SJSA1 (cell line): Measurements from ENCODE around the gene ANXA3. TPM values are rescaled to one million over a fixed set of nuclear protein-coding genes. Genes with fewer than 3 reads are reported as not detected.

Experiments used
- DNase-seq, 2 experiments: peaks; one replicate each; pipeline ENCODE4 v3.0.0-alpha.2; 2015 to 2020; ENCODE audit warnings: low spot score in 2 of 2, low read depth in 1 of 2
- H3K27ac ChIP-seq: fragments of 250-450 bp; sonication (Bioruptor Pico); 2 replicates; pipeline ENCODE4 v1.5.1; 2020; ENCODE audit warnings: mild to moderate bottlenecking, moderate library complexity
- H3K27me3 ChIP-seq: fragments of 250-450 bp; sonication (Bioruptor Pico); replicated peaks from 2 replicates; pipeline ENCODE4 v1.5.1; 2020; ENCODE audit warnings: mild to moderate bottlenecking, moderate library complexity
- H3K36me3 ChIP-seq: fragments of 250-450 bp; sonication (Bioruptor Pico); 2 replicates; pipeline ENCODE4 v1.5.1; 2020; ENCODE audit warnings: mild to moderate bottlenecking
- H3K4me1 ChIP-seq: fragments of 250-450 bp; sonication (Bioruptor Pico); replicated peaks from 2 replicates; pipeline ENCODE4 v1.6.1; 2021; ENCODE audit warnings: mild to moderate bottlenecking
- H3K4me3 ChIP-seq: fragments of 250-450 bp; sonication (Bioruptor Pico); 2 replicates; pipeline ENCODE4 v1.5.1; 2020; ENCODE audit warnings: mild to moderate bottlenecking
- H3K9me3 ChIP-seq: fragments of 250-450 bp; sonication (Bioruptor Pico); replicated peaks from 2 replicates; pipeline ENCODE4 v1.5.1; 2020; ENCODE audit warnings: mild to moderate bottlenecking
- total RNA-seq: library from RNA; depleted of rRNA; stranded (reverse); fragments of >200 nt; shearing (Covaris generic); gene quantifications from 2 replicates; pipeline ENCODE4 v1.2.3, GENCODE V29; 2014

Gene ANXA3
- total RNA-seq, 1 experiment from 2014 or later = 87.5 TPM

GRCh38 chr4:78552389-78553042 is 946 bp downstream of the ANXA3 start:
- peak overlapping the region; percentile 69 for H3K4me3 ChIP-seq
- peak in 1 of 2 experiments; percentile 55 for DNase-seq
- H3K4me1 ChIP-seq = peaks cover 41% of the 10 kb centered on the region

GRCh38 chr4:78553043-78553396 is 1.4 kb downstream of the ANXA3 start:
- H3K27me3 ChIP-seq = no peaks in the 10 kb centered on the region
- peak overlapping the region; percentile 69 for H3K4me3 ChIP-seq
- no peaks in the 10 kb centered on the region for H3K9me3 ChIP-seq
- peak overlapping the region; percentile 93 for H3K27ac ChIP-seq
- H3K4me1 ChIP-seq = peaks cover 46% of the 10 kb centered on the region
- DNase-seq = no peak
- peaks cover 25% of the 10 kb centered on the region for H3K36me3 ChIP-seq

More at GRCh38 chr4:78552389-78553042, 946 bp downstream of the ANXA3 start:
- Histone ChIP-seq H3K27me3 (no peaks in the 10 kb centered on the region), H3K9me3 (no peaks in the 10 kb centered on the region), H3K36me3 (peaks cover 25% of the 10 kb centered on the region), H3K27ac (peak overlapping the region; percentile 93)

DNA sequence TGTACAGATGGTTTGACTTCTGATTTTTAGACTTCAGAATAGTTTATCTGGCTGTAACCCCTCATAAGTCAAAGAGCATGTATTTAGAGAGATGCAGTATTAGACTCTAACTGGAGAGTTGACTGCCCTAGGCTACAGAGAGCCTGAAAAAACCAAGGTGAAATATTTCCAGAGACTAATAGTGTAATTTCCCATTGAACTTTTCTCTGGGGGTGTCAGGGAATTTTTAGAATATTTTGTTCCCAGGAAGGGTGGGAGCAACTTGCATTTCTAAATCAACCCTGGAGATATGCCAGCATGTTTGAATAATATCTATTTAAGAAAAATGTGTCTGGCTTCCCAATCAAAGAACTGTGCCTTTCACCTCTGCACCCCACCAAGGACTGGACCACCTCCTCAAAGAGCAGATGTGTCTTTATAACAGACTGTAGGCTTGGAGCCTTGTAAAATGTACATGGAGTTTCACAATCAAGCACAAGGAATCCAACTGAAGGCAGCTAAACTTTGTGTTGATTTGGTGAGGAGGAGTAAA is 2.0 kb downstream of the ANXA3 start:
- no peak for DNase-seq

GRCh38 chr4:78556665-78557064 is 5.1 kb downstream of the ANXA3 start:
- DNase-seq = no peak
- H3K4me3 ChIP-seq = no peak overlapping the region
- H3K4me1 ChIP-seq = peaks cover 68% of the 10 kb centered on the region
- no peak overlapping the region for H3K27ac ChIP-seq
- no peaks in the 10 kb centered on the region for H3K27me3 ChIP-seq
- peaks cover 39% of the 10 kb centered on the region for H3K36me3 ChIP-seq
- H3K9me3 ChIP-seq = no peaks in the 10 kb centered on the region

More for the DNA sequence above, 2.0 kb downstream of the ANXA3 start:
- H3K4me3 ChIP-seq = no peak overlapping the region
- no peaks in the 10 kb centered on the region for H3K27me3 ChIP-seq
- H3K9me3 ChIP-seq = no peaks in the 10 kb centered on the region
- peaks cover 52% of the 10 kb centered on the region for H3K4me1 ChIP-seq
- peaks cover 25% of the 10 kb centered on the region for H3K36me3 ChIP-seq
- H3K27ac ChIP-seq = peak overlapping the region; percentile 93; the same call in 1 of the 2 replicates

GRCh38 chr4:78557841-78558240 is 6.3 kb downstream of the ANXA3 start:
- no peak overlapping the region for H3K4me3 ChIP-seq
- no peaks in the 10 kb centered on the region for H3K27me3 ChIP-seq
- H3K27ac ChIP-seq = peak overlapping the region; percentile 47
- no peak for DNase-seq
- peaks cover 64% of the 10 kb centered on the region for H3K4me1 ChIP-seq
- peaks cover 36% of the 10 kb centered on the region for H3K36me3 ChIP-seq
- no peaks in the 10 kb centered on the region for H3K9me3 ChIP-seq

GRCh38 chr4:78558410-78558809 is 6.8 kb downstream of the ANXA3 start:
- H3K27ac ChIP-seq = peak overlapping the region; percentile 47; the same call in 1 of the 2 replicates
- H3K36me3 ChIP-seq = peaks cover 36% of the 10 kb centered on the region
- no peak overlapping the region for H3K4me3 ChIP-seq
- no peak for DNase-seq
- H3K27me3 ChIP-seq = no peaks in the 10 kb centered on the region
- peaks cover 59% of the 10 kb centered on the region for H3K4me1 ChIP-seq
- H3K9me3 ChIP-seq = no peaks in the 10 kb centered on the region

DNA sequence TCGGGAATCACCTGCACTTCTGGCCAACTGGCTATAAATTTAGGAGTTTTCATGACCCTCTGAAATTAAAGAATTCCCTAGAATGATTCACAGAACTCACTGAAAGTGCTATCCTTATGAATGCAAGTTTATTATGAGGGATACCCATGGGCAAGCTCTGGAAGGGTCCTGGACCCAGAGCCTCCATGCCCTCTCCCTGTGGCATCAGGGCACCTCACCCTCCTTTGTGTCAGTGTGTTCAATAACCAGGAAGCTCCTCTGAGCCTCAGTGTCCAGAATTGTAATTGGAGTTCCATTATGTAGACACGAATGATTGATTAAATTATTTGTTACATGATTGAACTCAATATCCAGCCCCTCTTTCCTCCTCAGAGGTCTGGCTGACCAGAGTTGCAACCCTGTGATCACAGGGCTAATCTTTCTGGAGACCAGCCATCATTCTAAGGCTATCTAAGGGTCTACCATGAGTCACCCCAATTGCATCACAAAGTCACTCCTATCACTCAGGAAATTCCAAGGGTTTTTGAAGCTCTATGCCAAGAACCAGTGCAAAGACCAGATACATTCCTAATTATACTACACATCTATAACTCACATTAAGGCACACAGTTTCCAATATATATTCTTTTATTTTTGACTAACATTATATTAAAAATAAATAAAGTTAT is 8.9 kb downstream of the ANXA3 start:
- Histone ChIP-seq H3K27me3 (no peaks in the 10 kb centered on the region), H3K27ac (peak overlapping the region; percentile 55), H3K36me3 (peaks cover 21% of the 10 kb centered on the region), H3K4me1 (peaks cover 64% of the 10 kb centered on the region), H3K9me3 (no peaks in the 10 kb centered on the region), H3K4me3 (no peak overlapping the region)
- DNase-seq = peak; percentile 55 to 64

- DNase-seq = no peak
- H3K4me1 ChIP-seq = peaks cover 74% of the 10 kb centered on the region
- no peak overlapping the region for H3K4me3 ChIP-seq
- H3K36me3 ChIP-seq = peaks cover 15% of the 10 kb centered on the region
- H3K27me3 ChIP-seq = no peaks in the 10 kb centered on the region
- H3K27ac ChIP-seq = peak overlapping the region; percentile 55
- no peaks in the 10 kb centered on the region for H3K9me3 ChIP-seq
These were observed 10.1 kb downstream of the ANXA3 start for GRCh38 chr4:78561677-78562076.

DNA sequence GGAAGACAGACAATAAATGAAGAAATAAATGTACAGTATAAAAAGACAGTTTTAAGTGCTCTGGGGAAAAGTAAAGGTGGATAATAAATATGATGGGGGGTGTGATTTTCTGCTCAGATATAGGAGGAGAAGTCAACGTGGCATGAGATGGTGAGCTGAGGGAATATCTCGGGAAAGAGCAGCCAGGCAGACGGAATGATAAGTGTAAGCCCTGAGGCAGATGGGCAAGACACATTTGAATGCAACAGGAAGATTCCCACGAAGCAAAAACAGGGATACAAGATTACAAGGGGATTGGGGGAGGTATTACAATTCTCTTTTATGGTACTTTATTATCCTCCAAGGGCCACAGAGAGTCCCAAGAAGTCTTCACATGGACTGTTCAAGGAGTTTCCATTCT is 11.1 kb downstream of the ANXA3 start:
- Histone ChIP-seq H3K4me1 (peaks cover 74% of the 10 kb centered on the region), H3K27ac (no peak overlapping the region)
- no peak for DNase-seq

GRCh38 chr4:78565971-78566372 is 14.4 kb downstream of the ANXA3 start:
- H3K27me3 ChIP-seq = no peaks in the 10 kb centered on the region
- peaks cover 20% of the 10 kb centered on the region for H3K36me3 ChIP-seq
- no peaks in the 10 kb centered on the region for H3K9me3 ChIP-seq
- peak overlapping the region; percentile 72 for H3K27ac ChIP-seq
- DNase-seq = peak; percentile 56 to 58
- H3K4me3 ChIP-seq = no peak overlapping the region
- peaks cover 75% of the 10 kb centered on the region for H3K4me1 ChIP-seq

More for the DNA sequence above, 11.1 kb downstream of the ANXA3 start:
- Histone ChIP-seq H3K27me3 (no peaks in the 10 kb centered on the region), H3K36me3 (peaks cover 15% of the 10 kb centered on the region), H3K4me3 (no peak overlapping the region), H3K9me3 (no peaks in the 10 kb centered on the region)

DNA sequence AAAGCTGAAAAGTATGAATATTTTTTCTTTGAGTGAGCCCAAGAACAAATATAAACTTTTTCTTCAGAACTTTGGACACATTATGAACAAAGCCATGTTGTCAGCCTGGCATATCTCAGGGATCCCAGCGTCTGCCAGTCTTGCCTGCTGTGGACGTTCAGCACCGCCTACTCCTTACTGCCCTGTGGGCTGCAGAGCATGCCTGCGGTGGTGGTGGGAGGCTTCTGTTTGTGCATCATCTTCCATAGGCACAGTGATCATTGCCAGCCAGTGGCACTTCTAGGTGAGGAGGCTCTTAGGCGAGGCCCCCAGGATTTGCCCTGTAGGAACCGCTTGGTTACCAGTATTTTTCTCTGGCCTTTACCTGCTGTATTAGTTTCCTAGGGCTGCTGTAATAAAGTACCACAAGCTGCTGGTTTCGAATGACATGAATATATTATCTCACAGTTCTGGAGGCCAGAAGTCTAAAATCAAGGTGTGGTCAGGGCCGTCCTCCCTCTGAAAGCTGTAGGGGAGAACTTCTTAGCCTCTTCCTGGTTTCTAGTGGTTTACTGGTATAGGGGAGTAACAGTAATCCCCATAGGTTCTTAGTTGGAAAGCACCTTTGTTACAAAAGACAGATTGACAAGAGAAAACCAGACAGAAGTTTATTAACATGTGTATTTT is 15.4 kb downstream of the ANXA3 start:
- no peak overlapping the region for H3K4me3 ChIP-seq
- DNase-seq = no peak
- H3K27ac ChIP-seq = peak overlapping the region; percentile 96

DNA sequence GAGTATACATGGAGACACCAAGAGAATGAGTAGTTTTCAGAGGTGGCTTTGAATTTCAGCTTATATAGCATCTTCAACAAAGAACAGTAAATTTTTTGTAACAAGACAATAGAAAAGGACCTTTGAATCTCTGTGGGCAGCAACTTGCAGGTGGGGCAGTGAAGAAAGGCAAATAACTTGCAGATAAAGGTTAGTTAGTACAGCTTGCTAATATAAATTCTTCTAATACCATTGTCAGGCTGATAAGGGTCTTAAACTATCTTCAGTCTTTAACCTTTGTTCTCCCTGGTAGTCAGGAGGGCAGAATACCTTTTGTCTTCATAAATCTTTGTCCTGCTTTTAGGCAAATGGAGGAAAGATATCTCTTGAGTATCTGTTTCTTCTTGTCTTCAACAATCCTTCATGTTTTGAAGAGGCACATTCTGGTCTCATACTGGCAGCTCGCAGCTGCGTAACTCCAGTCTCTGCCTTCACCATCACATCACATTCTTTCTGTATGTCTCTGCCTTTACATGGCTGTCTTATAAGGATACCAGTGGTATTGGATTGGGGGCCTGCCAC is 16.0 kb downstream of the ANXA3 start:
- H3K4me3 ChIP-seq = no peak overlapping the region
- peaks cover 60% of the 10 kb centered on the region for H3K4me1 ChIP-seq
- DNase-seq = no peak
- no peaks in the 10 kb centered on the region for H3K9me3 ChIP-seq
- peaks cover 15% of the 10 kb centered on the region for H3K36me3 ChIP-seq
- no peaks in the 10 kb centered on the region for H3K27me3 ChIP-seq
- peak overlapping the region; percentile 96 for H3K27ac ChIP-seq

More for the DNA sequence above, 15.4 kb downstream of the ANXA3 start:
- Histone ChIP-seq H3K9me3 (no peaks in the 10 kb centered on the region), H3K36me3 (peaks cover 15% of the 10 kb centered on the region), H3K4me1 (peaks cover 65% of the 10 kb centered on the region), H3K27me3 (no peaks in the 10 kb centered on the region)

DNA sequence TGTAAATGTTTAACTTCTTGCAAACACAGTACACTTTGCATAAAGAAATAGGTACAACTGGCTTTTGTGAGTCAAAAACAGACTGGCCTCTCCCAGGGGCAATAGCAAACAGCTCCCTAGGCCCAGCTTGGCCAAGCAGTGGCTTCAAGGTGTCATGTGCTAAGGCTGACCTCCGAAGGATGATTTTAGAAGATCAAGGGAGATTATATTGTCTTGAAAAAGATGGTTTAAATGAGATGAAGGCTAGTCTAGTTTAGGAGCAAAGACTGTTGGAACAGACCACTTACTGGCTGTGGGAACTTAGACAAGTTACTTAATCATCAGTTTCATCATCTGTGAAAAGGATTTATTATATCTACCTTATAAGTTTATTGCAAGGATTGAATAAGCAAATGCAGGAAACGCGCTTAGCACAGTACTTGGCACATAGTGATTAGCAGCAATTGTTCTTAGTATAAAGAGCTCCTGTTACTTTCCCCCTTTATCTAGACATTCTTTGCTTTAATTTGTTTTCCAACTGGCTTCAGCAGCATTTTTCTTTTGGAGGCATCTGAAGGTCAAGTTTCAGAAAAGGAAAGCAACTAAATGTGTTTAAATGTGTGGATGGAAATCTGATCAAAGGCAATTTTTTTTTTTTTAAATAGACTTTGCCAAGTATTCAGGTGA is 17.2 kb downstream of the ANXA3 start:
- Histone ChIP-seq H3K27me3 (no peaks in the 10 kb centered on the region), H3K27ac (peak overlapping the region; percentile 96), H3K4me1 (peaks cover 60% of the 10 kb centered on the region), H3K4me3 (no peak overlapping the region), H3K9me3 (no peaks in the 10 kb centered on the region), H3K36me3 (peaks cover 15% of the 10 kb centered on the region)
- DNase-seq = peak in 1 of 2 experiments; percentile 82
